HL-60 (cell line): ENCODE measurements around the gene LNPK.

Experiments used
- DNase-seq, 2 experiments: peaks; one replicate each; pipeline ENCODE4 v3.0.0-alpha.2; 2010 to 2020; ENCODE audit warnings: low read depth in 1 of 2, low spot score in 1 of 2
- H3K27ac ChIP-seq: fragments of 250-450 bp; sonication (Bioruptor Pico); replicated peaks from 2 replicates; pipeline ENCODE4 v1.5.1; 2020; ENCODE audit warnings: mild to moderate bottlenecking, moderate library complexity
- H3K27me3 ChIP-seq: fragments of 250-450 bp; sonication (Bioruptor Pico); 2 replicates; pipeline ENCODE4 v1.5.1; 2021; ENCODE audit warnings: mild to moderate bottlenecking, moderate library complexity; ENCODE audit not compliant: insufficient read depth, poor library complexity, severe bottlenecking
- H3K4me3 ChIP-seq: replicated peaks from 2 replicates; pipeline ENCODE4 v1.5.1; 2011; ENCODE audit warnings: mild to moderate bottlenecking, control low read depth, low read length; ENCODE audit not compliant: insufficient read depth
- GABPA ChIP-seq: IDR thresholded peaks from 2 replicates; pipeline ENCODE4 v1.6.1; 2012; ENCODE audit warnings: low read depth
- POLR2AphosphoS5 ChIP-seq: IDR thresholded peaks from 2 replicates; pipeline ENCODE4 v1.6.1; 2012; ENCODE audit warnings: low read depth
- SPI1 ChIP-seq: IDR thresholded peaks from 2 replicates; pipeline ENCODE4 v1.6.1; 2012; ENCODE audit warnings: low read depth, mild to moderate bottlenecking, borderline replicate concordance
- TF ChIP-seq, protein P1 (sequence below): IDR thresholded peaks from 2 replicates; pipeline ENCODE4 v1.6.1; 2012; ENCODE audit warnings: low read depth; ENCODE audit not compliant: insufficient replicate concordance
- TF ChIP-seq, protein P2 (sequence below): IDR thresholded peaks from one replicate; pipeline ENCODE4 v1.5.1; 2011; ENCODE audit warnings: low read length, control low read depth, inconsistent platforms; ENCODE audit not compliant: insufficient read depth

The LNPK gene

DNA sequence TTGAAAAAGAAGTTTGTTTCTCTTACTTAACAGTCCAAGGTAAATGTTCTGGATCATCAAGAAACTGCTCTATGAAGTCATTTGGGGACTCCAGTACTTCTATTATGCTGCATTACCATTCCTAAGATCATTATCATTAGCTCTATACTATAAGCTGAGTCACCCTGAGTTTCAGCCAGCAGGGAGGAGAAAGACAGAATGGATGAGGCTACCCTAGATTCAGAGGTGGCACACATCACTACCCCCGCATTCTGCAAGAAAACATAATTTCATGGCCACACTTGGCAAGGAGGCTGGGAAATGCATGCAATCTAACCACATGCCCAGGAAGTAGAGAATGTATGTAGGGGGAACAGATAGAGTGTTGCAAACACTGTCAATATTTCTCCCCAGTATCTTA lies 16.6 kb upstream of the LNPK start:
- TF ChIP-seq GABPA: 0 out of 2 replicates have a peak, but pooled peaks have one; percentile 33
- TF ChIP-seq, protein P1, sequence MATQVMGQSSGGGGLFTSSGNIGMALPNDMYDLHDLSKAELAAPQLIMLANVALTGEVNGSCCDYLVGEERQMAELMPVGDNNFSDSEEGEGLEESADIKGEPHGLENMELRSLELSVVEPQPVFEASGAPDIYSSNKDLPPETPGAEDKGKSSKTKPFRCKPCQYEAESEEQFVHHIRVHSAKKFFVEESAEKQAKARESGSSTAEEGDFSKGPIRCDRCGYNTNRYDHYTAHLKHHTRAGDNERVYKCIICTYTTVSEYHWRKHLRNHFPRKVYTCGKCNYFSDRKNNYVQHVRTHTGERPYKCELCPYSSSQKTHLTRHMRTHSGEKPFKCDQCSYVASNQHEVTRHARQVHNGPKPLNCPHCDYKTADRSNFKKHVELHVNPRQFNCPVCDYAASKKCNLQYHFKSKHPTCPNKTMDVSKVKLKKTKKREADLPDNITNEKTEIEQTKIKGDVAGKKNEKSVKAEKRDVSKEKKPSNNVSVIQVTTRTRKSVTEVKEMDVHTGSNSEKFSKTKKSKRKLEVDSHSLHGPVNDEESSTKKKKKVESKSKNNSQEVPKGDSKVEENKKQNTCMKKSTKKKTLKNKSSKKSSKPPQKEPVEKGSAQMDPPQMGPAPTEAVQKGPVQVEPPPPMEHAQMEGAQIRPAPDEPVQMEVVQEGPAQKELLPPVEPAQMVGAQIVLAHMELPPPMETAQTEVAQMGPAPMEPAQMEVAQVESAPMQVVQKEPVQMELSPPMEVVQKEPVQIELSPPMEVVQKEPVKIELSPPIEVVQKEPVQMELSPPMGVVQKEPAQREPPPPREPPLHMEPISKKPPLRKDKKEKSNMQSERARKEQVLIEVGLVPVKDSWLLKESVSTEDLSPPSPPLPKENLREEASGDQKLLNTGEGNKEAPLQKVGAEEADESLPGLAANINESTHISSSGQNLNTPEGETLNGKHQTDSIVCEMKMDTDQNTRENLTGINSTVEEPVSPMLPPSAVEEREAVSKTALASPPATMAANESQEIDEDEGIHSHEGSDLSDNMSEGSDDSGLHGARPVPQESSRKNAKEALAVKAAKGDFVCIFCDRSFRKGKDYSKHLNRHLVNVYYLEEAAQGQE: no peak
- no peak overlapping the region for H3K27ac ChIP-seq
- DNase-seq: peak in 1 of 2 experiments; percentile 48
- no peaks in the 10 kb centered on the region for H3K27me3 ChIP-seq
- H3K4me3 ChIP-seq: no peak overlapping the region

DNA sequence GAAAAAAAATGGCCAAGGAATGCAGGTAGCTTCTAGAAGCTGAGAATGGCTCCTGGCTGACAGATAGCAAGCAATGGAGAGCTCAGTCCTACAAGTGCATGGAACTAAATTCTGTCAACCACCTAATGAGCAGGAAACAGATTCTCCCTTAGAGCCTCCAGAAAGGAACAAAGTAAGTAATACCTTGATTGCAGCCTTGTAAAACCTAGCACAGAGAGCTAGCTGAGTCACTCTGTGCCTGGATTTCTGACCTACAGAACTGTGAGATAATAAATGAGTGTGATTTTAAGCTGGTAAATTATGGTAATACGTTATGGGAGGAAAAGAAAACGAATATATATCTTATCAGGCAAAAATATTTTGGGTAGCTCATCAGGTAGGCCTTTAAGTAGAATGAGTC lies 7.4 kb upstream of the LNPK start:
- TF ChIP-seq, protein P1: no peak
- TF ChIP-seq, protein P2, sequence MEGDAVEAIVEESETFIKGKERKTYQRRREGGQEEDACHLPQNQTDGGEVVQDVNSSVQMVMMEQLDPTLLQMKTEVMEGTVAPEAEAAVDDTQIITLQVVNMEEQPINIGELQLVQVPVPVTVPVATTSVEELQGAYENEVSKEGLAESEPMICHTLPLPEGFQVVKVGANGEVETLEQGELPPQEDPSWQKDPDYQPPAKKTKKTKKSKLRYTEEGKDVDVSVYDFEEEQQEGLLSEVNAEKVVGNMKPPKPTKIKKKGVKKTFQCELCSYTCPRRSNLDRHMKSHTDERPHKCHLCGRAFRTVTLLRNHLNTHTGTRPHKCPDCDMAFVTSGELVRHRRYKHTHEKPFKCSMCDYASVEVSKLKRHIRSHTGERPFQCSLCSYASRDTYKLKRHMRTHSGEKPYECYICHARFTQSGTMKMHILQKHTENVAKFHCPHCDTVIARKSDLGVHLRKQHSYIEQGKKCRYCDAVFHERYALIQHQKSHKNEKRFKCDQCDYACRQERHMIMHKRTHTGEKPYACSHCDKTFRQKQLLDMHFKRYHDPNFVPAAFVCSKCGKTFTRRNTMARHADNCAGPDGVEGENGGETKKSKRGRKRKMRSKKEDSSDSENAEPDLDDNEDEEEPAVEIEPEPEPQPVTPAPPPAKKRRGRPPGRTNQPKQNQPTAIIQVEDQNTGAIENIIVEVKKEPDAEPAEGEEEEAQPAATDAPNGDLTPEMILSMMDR: no peak
- no peak for TF ChIP-seq SPI1
- no peak for TF ChIP-seq POLR2AphosphoS5
- no peak for TF ChIP-seq GABPA
- DNase-seq: no peak
- H3K27me3 ChIP-seq: no peaks in the 10 kb centered on the region
- H3K4me3 ChIP-seq: no peak overlapping the region
- no peak overlapping the region for H3K27ac ChIP-seq

DNA sequence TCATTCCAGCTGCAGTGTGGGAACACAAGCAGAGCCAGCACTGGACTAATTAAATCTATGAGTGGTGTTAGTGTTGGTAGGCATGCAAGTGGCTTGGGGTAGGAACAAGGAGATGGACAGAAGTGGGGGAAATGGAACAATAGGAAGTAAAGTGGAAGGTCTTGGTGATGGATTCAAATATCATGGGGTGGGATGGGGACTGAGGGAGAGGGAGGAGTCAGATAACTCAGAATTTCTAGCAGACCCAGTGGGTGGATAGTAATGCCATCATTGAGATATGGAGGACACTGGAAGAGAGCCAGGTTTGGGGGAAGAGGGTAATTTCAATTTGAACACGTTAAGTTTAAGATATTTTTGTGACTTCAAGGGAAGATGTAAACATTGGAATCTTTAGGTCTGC lies 2.9 kb upstream of the LNPK start:
- TF ChIP-seq, protein P1: no peak
- TF ChIP-seq, protein P2: no peak
- TF ChIP-seq SPI1 (no peak), POLR2AphosphoS5 (no peak), GABPA (no peak)
- Histone ChIP-seq H3K4me3 (no peak overlapping the region), H3K27me3 (no peaks in the 10 kb centered on the region), H3K27ac (no peak overlapping the region)
- DNase-seq: no peak

DNA sequence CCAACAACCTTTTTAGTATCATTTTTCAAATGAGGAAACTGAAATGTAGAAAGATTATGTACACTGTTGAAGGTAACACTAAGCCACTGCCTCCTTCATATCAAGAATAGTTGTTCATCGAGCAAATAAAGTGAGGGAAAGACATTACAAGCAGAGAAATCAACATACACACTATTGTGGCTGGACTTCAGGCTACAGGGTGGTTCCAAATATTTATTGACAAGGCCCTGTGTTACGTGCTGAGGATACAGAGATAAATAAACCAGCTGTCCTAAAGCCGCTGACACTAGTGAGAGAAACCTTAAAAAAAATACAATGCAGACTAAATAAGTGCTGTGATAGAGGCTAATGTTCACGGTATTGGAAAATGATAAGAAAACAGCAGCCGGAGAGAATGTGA lies 1.9 kb upstream of the LNPK start:
- H3K27ac ChIP-seq: no peak overlapping the region
- H3K27me3 ChIP-seq: no peaks in the 10 kb centered on the region
- no peak overlapping the region for H3K4me3 ChIP-seq
- TF ChIP-seq GABPA (no peak), SPI1 (no peak), POLR2AphosphoS5 (no peak)
- TF ChIP-seq, protein P1: no peak
- TF ChIP-seq, protein P2: no peak
- DNase-seq: no peak
